GM10266 (cell line): ENCODE results near the gene SERPINB10.

ENCODE experiments used
- DNase-seq: peaks from one replicate; pipeline ENCODE4 v3.0.0; 2012; ENCODE audit errors: extremely low spot score
- CTCF ChIP-seq: IDR thresholded peaks from 2 replicates; pipeline ENCODE4 v1.5.1; 2012; ENCODE audit warnings: mild to moderate bottlenecking, low read depth; ENCODE audit not compliant: control insufficient read depth, insufficient read depth; ENCODE audit errors: missing control alignments

SERPINB10 gene

GRCh38 chr18:63963615-63964256 lies 56.0 kb downstream of the SERPINB10 start:
- no peak for DNase-seq
- peak; percentile 74 for TF ChIP-seq CTCF

GRCh38 chr18:63964908-63965307 lies 57.1 kb downstream of the SERPINB10 start:
- no peak for TF ChIP-seq CTCF
- DNase-seq: no peak

- no peak for TF ChIP-seq CTCF
- no peak for DNase-seq
Measured at GRCh38 chr18:63965716-63966330, 58.1 kb downstream of the SERPINB10 start.

GRCh38 chr18:63969942-63970808 lies 62.4 kb downstream of the SERPINB10 start, which contains the start of gene SERPINB8:
Gene SERPINB8 (plus strand): TSS chr18:63970081. CDS start chr18:63978309, 8,228 bp downstream.
- peak; percentile 78 for DNase-seq
- no peak for TF ChIP-seq CTCF

GRCh38 chr18:63970809-63971205 lies 63.0 kb downstream of the SERPINB10 start:
- no peak for TF ChIP-seq CTCF
- no peak for DNase-seq

- no peak for DNase-seq
- TF ChIP-seq CTCF: no peak
Measured at GRCh38 chr18:63971320-63972001, 63.7 kb downstream of the SERPINB10 start.
